ENCODE measurements around the gene KCNMB1.

DNA sequence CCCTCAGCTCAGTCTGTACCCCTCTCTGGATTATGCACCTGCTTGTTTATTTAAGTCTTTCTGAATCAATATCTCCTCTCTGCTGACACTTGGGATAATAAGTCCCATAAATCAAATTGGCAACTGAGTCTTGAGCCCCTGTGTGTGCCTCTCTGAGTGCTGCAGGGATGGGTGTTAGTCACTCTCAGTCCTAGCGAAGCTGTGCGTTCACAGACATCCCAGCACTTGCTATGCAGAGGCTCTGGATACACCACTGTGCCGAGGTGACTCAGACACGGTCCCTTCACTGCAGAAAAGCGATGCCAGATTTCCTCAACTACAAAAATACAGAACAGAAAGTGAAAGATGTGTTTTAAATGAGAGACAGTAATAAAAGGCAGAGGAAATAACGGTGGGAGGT lies 4.1 kb upstream of the KCNMB1 start:
- TF ChIP-seq, protein P1, sequence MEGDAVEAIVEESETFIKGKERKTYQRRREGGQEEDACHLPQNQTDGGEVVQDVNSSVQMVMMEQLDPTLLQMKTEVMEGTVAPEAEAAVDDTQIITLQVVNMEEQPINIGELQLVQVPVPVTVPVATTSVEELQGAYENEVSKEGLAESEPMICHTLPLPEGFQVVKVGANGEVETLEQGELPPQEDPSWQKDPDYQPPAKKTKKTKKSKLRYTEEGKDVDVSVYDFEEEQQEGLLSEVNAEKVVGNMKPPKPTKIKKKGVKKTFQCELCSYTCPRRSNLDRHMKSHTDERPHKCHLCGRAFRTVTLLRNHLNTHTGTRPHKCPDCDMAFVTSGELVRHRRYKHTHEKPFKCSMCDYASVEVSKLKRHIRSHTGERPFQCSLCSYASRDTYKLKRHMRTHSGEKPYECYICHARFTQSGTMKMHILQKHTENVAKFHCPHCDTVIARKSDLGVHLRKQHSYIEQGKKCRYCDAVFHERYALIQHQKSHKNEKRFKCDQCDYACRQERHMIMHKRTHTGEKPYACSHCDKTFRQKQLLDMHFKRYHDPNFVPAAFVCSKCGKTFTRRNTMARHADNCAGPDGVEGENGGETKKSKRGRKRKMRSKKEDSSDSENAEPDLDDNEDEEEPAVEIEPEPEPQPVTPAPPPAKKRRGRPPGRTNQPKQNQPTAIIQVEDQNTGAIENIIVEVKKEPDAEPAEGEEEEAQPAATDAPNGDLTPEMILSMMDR (conservative IDR thresholded peaks at IDR 0.05): no peak
- no peak for TF ChIP-seq ZFX (IDR thresholded peaks at IDR 0.05)

Measured in C4-2B (cell line).